Keratinocyte (primary cell): ENCODE data around the gene TOGARAM1. TPM values are rescaled to one million over a fixed set of nuclear protein-coding genes. Genes with fewer than 3 reads are reported as not detected.

Experiments used
- DNase-seq: peaks from one replicate; pipeline ENCODE4 v3.0.0-alpha.2; 2011; ENCODE audit warnings: low read depth, missing footprints, low spot score
- FAIRE-seq: peaks from 2 replicates; lab custom pipeline; 2011; peaks lifted over from hg19 to GRCh38; lab: Jason Lieb, UNC
- H2AFZ ChIP-seq: 2 replicates; pipeline ENCODE4 v1.6.0; 2012; ENCODE audit warnings: low read length, control low read depth, inconsistent platforms; ENCODE audit not compliant: control insufficient read depth
- H3K27ac ChIP-seq: 2 replicates; pipeline ENCODE4 v1.5.1; 2011; ENCODE audit warnings: low read length; ENCODE audit not compliant: control insufficient read depth, insufficient read depth
- H3K27me3 ChIP-seq: 3 replicates; pipeline ENCODE4 v1.6.0; 2011; ENCODE audit warnings: low read length; ENCODE audit not compliant: control insufficient read depth, insufficient read depth; ENCODE audit errors: extremely low read depth
- H3K36me3 ChIP-seq, 2 experiments: 2 replicates in 1 of 2; 3 replicates in 1 of 2; pipeline ENCODE4 v1.5.1; 2011; ENCODE audit warnings: low read length in 2 of 2, mild to moderate bottlenecking in 1 of 2; ENCODE audit not compliant: control insufficient read depth in 2 of 2, insufficient read depth in 2 of 2; ENCODE audit errors: extremely low read depth in 1 of 2
- H3K4me1 ChIP-seq: 3 replicates; pipeline ENCODE4 v1.5.1; 2011; ENCODE audit warnings: low read length; ENCODE audit not compliant: control insufficient read depth, insufficient read depth; ENCODE audit errors: extremely low read depth
- H3K4me2 ChIP-seq: 3 replicates; pipeline ENCODE4 v1.6.0; 2011; ENCODE audit warnings: low read depth, low read length; ENCODE audit not compliant: control insufficient read depth, insufficient read depth; ENCODE audit errors: extremely low read depth
- H3K4me3 ChIP-seq, 3 experiments: fragments of 200-600 bp in 1 of 3; sonication (generic) in 1 of 3; 2 replicates in 2 of 3; 3 replicates in 1 of 3; pipeline ENCODE4 v1.5.1; 2011 to 2016; ENCODE audit warnings: low read length in 3 of 3, mild to moderate bottlenecking in 3 of 3, control low read depth in 2 of 3, inconsistent platforms in 1 of 3, low read depth in 1 of 3, mixed read lengths in 1 of 3, mixed run types in 1 of 3, moderate library complexity in 1 of 3; ENCODE audit not compliant: control insufficient read depth in 2 of 3, insufficient read depth in 2 of 3; ENCODE audit errors: extremely low read depth in 1 of 3
- H3K79me2 ChIP-seq: 2 replicates; pipeline ENCODE4 v1.6.0; 2012; ENCODE audit warnings: low read length; ENCODE audit not compliant: control insufficient read depth, insufficient read depth
- H3K9ac ChIP-seq: 3 replicates; pipeline ENCODE4 v1.6.0; 2011; ENCODE audit warnings: low read length; ENCODE audit not compliant: control insufficient read depth, insufficient read depth; ENCODE audit errors: extremely low read depth
- H3K9me1 ChIP-seq: 3 replicates; pipeline ENCODE4 v1.6.0; 2011; ENCODE audit warnings: low read length; ENCODE audit not compliant: control insufficient read depth, insufficient read depth; ENCODE audit errors: extremely low read depth
- H3K9me3 ChIP-seq: 2 replicates; pipeline ENCODE4 v1.5.1; 2012; ENCODE audit warnings: low read depth, low read length; ENCODE audit not compliant: control insufficient read depth
- H4K20me1 ChIP-seq: 3 replicates; pipeline ENCODE4 v1.6.0; 2011; ENCODE audit warnings: low read length; ENCODE audit not compliant: control insufficient read depth, insufficient read depth; ENCODE audit errors: extremely low read depth
- CTCF ChIP-seq, 3 experiments: IDR thresholded peaks in 1 of 3; conservative IDR thresholded peaks in 1 of 3; optimal IDR thresholded peaks in 1 of 3; 2 replicates in 2 of 3; 3 replicates in 1 of 3; pipeline versions ENCODE3 to v1.5.1; 2011; ENCODE audit warnings: low read length in 3 of 3, mild to moderate bottlenecking in 3 of 3, moderate library complexity in 2 of 3, control low read depth in 1 of 3, inconsistent platforms in 1 of 3; ENCODE audit not compliant: insufficient read depth in 2 of 3; ENCODE audit errors: extremely low read depth in 1 of 3
- EZH2 ChIP-seq: IDR thresholded peaks from one replicate; pipeline ENCODE4 v1.6.1; 2012; ENCODE audit warnings: inconsistent platforms, mild to moderate bottlenecking, low read length, moderate library complexity
- dilution Hi-C: fragments of 300-500 bp; cut with MboI; formaldehyde crosslinking; loops from one replicate; pipeline ENCODE4 v1.7.0; 2020; ENCODE audit warnings: low sequenced_read_pairs; ENCODE audit not compliant: extremely low pct_ligation_motif_present
- polyA plus RNA-seq, 5 experiments: library from polyadenylated mRNA; depleted of rRNA in 3 of 5; stranded (reverse) in 3 of 5; stranded (forward) in 1 of 5; unstranded in 1 of 5; fragments of >200 nt; gene quantifications; 1 replicate in 1 of 5; 2 replicates in 3 of 5; 3 replicates in 1 of 5; pipeline versions ENCODE4 v1.2.1 to v1.2.3, GENCODE V29; 2011 to 2012; ENCODE audit warnings: missing spikeins in 2 of 5, low read depth in 1 of 5, low replicate concordance in 1 of 5

TOGARAM1 gene
- polyA plus RNA-seq, 1 donor (not counting 4 experiments of a cell fraction or from before 2014, with no cell fraction given), result 8.2 TPM

- no peaks in the 10 kb centered on the region for H4K20me1 ChIP-seq
- no peak overlapping the region for H3K4me2 ChIP-seq
- TF ChIP-seq CTCF (optimal IDR thresholded peaks at IDR 0.05 in 1 of 3, IDR thresholded peaks at IDR 0.05 in 1 of 3, conservative IDR thresholded peaks at IDR 0.05 in 1 of 3; ENCODE audit: extremely low read depth in 1 of 3, insufficient read depth in 2 of 3, low read length in 3 of 3), result no peak
- no peak for TF ChIP-seq EZH2
- no peaks in the 10 kb centered on the region for H3K9me1 ChIP-seq
- no peaks in the 10 kb centered on the region for H3K27me3 ChIP-seq
- no peak overlapping the region for H3K9ac ChIP-seq
- DNase-seq (no peak), FAIRE-seq (no peak)
- no peaks in the 10 kb centered on the region for H3K36me3 ChIP-seq
- H3K79me2 ChIP-seq, result no peaks in the 10 kb centered on the region
- dilution Hi-C loops, result no loop called here
- no peaks in the 10 kb centered on the region for H3K4me1 ChIP-seq
- no peaks in the 10 kb centered on the region for H3K9me3 ChIP-seq
- H3K4me3 ChIP-seq, result no peak overlapping the region
- no peak overlapping the region for H2AFZ ChIP-seq
- no peak overlapping the region for H3K27ac ChIP-seq
These were observed 26.7 kb downstream of the TOGARAM1 start for GRCh38 chr14:44988694-44989093.

- H3K4me3 ChIP-seq, result no peak overlapping the region
- dilution Hi-C loops, result no loop called here
- no peaks in the 10 kb centered on the region for H3K9me3 ChIP-seq
- H3K4me1 ChIP-seq, result no peaks in the 10 kb centered on the region
- FAIRE-seq (no peak), DNase-seq (no peak)
- TF ChIP-seq CTCF (optimal IDR thresholded peaks at IDR 0.05 in 1 of 3, IDR thresholded peaks at IDR 0.05 in 1 of 3, conservative IDR thresholded peaks at IDR 0.05 in 1 of 3; ENCODE audit: extremely low read depth in 1 of 3, insufficient read depth in 2 of 3, low read length in 3 of 3) (no peak), EZH2 (no peak)
- H3K79me2 ChIP-seq, result no peaks in the 10 kb centered on the region
- H3K27ac ChIP-seq, result no peak overlapping the region
- H2AFZ ChIP-seq, result no peak overlapping the region
- H3K9me1 ChIP-seq, result no peaks in the 10 kb centered on the region
- H3K36me3 ChIP-seq, result no peaks in the 10 kb centered on the region
- H3K27me3 ChIP-seq, result no peaks in the 10 kb centered on the region
- no peak overlapping the region for H3K4me2 ChIP-seq
- H3K9ac ChIP-seq, result no peak overlapping the region
- no peaks in the 10 kb centered on the region for H4K20me1 ChIP-seq
These were observed 27.8 kb downstream of the TOGARAM1 start for GRCh38 chr14:44989497-44990440.
